Measurements from ENCODE around the gene MYRIP.
"Not testable (repeated sequence)": the region's sequence is repeated elsewhere in the genome, so short reads cannot be mapped to it uniquely, and the experiment has no call there.

MYRIP gene

GRCh38 chr3:40022297-40022827 is 213.0 kb downstream of the MYRIP start:
- Histone ChIP-seq H3K27ac (ENCODE audit: low read length) (no peak overlapping the region), H3K4me3 (ENCODE audit: low read length) (no peak overlapping the region), H3K4me1 (ENCODE audit: control insufficient read depth, insufficient read depth, low read length) (no peaks in the 10 kb centered on the region), H3K36me3 (ENCODE audit: control insufficient read depth, insufficient read depth, low read length) (no peaks in the 10 kb centered on the region), H3K9me3 (ENCODE audit: control insufficient read depth, insufficient read depth, low read length) (peaks cover 2% of the 10 kb centered on the region), H3K27me3 (ENCODE audit: control insufficient read depth, insufficient read depth, low read length) (no peaks in the 10 kb centered on the region)
- WGBS (ENCODE audit: insufficient coverage, insufficient read length): no CpG with 5 or more reads among the region's 4 CpGs
- DNase-seq (ENCODE audit: low read depth, low spot score): no peak

DNA sequence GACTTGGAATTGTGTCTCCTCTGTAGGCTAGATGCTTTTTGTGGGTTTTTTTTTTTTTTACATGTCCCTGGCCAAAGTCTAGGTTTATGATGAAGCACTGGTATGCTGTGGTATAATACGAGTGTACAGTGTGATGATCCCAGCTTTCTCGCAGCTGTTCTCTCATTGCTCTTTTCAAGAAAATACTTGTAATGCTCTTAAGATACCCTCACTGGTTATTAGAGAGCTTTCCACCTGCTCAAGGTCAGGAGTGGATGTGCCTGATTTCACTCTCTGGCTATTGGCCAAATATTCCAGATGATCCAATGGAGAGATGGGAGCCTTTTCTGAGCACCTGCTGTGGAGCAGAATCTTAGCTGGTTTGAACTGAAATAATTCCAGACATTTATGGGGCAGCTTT is 215.1 kb downstream of the MYRIP start:
- Histone ChIP-seq H3K4me3 (ENCODE audit: low read length) (no peak overlapping the region), H3K4me1 (ENCODE audit: control insufficient read depth, insufficient read depth, low read length) (no peaks in the 10 kb centered on the region), H3K27me3 (ENCODE audit: control insufficient read depth, insufficient read depth, low read length) (no peaks in the 10 kb centered on the region), H3K9me3 (ENCODE audit: control insufficient read depth, insufficient read depth, low read length) (peaks cover 2% of the 10 kb centered on the region), H3K36me3 (ENCODE audit: control insufficient read depth, insufficient read depth, low read length) (no peaks in the 10 kb centered on the region), H3K27ac (ENCODE audit: low read length) (no peak overlapping the region)
- WGBS (ENCODE audit: insufficient coverage, insufficient read length): no CpG with 5 or more reads among the region's 2 CpGs
- no peak for DNase-seq (ENCODE audit: low read depth, low spot score)

- no CpG with 5 or more reads among the region's 9 CpGs for WGBS (ENCODE audit: insufficient coverage, insufficient read length)
- not testable (repeated sequence) for H3K4me1 ChIP-seq (ENCODE audit: control insufficient read depth, insufficient read depth, low read length); H3K9me3 ChIP-seq (ENCODE audit: control insufficient read depth, insufficient read depth, low read length); H3K4me3 ChIP-seq (ENCODE audit: low read length); H3K27ac ChIP-seq (ENCODE audit: low read length); DNase-seq (ENCODE audit: low read depth, low spot score); H3K27me3 ChIP-seq (ENCODE audit: control insufficient read depth, insufficient read depth, low read length); H3K36me3 ChIP-seq (ENCODE audit: control insufficient read depth, insufficient read depth, low read length)
These were observed 216.5 kb downstream of the MYRIP start for GRCh38 chr3:40025892-40026291.

DNA sequence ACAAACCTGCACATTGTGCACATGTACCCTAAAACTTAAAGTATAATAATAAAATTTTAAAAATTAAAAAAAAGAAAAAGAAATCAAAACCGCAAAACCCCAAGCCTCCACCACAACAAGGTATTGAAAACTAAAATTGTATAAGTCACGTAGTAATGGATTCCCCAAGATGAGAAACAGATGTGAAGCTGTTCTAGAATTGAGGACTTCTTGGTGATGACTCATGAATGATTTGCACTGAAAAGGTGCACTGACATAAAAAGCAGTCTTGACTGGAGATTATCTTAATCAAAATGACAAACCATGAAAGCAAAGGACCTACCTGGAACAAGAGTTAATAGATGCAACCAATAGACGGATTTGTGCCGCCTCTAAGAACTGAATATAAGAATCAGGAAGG is 225.8 kb downstream of the MYRIP start:
- Histone ChIP-seq H3K27ac (ENCODE audit: low read length) (no peak overlapping the region), H3K9me3 (ENCODE audit: control insufficient read depth, insufficient read depth, low read length) (no peaks in the 10 kb centered on the region), H3K36me3 (ENCODE audit: control insufficient read depth, insufficient read depth, low read length) (no peaks in the 10 kb centered on the region), H3K4me1 (ENCODE audit: control insufficient read depth, insufficient read depth, low read length) (peaks cover 3% of the 10 kb centered on the region), H3K4me3 (ENCODE audit: low read length) (no peak overlapping the region), H3K27me3 (ENCODE audit: control insufficient read depth, insufficient read depth, low read length) (no peaks in the 10 kb centered on the region)
- no CpG with 5 or more reads among the region's 4 CpGs for WGBS (ENCODE audit: insufficient coverage, insufficient read length)
- DNase-seq (ENCODE audit: low read depth, low spot score): no peak

DNA sequence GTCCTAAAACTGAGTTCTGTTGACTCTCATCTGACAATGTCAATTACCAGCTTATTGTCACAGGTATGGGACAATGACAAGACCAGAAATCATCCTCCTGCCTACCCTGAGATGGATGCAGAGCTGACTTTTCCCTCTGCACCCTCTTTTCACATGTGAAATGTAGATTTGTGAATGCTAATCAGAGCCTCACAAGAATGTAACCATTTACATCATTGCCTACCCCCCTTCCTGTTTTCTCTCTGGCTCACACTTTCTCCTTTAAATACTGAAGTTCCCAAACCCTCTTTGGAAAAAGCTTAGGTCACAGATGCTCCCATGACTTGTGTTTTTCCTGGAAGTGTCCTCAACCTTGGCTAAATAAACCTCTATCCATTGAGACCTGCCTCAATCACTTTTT is 228.2 kb downstream of the MYRIP start:
- Histone ChIP-seq H3K9me3 (ENCODE audit: control insufficient read depth, insufficient read depth, low read length) (no peaks in the 10 kb centered on the region), H3K27ac (ENCODE audit: low read length) (no peak overlapping the region), H3K4me1 (ENCODE audit: control insufficient read depth, insufficient read depth, low read length) (peaks cover 3% of the 10 kb centered on the region), H3K4me3 (ENCODE audit: low read length) (no peak overlapping the region), H3K36me3 (ENCODE audit: control insufficient read depth, insufficient read depth, low read length) (no peaks in the 10 kb centered on the region), H3K27me3 (ENCODE audit: control insufficient read depth, insufficient read depth, low read length) (no peaks in the 10 kb centered on the region)
- DNase-seq (ENCODE audit: low read depth, low spot score): no peak

DNA sequence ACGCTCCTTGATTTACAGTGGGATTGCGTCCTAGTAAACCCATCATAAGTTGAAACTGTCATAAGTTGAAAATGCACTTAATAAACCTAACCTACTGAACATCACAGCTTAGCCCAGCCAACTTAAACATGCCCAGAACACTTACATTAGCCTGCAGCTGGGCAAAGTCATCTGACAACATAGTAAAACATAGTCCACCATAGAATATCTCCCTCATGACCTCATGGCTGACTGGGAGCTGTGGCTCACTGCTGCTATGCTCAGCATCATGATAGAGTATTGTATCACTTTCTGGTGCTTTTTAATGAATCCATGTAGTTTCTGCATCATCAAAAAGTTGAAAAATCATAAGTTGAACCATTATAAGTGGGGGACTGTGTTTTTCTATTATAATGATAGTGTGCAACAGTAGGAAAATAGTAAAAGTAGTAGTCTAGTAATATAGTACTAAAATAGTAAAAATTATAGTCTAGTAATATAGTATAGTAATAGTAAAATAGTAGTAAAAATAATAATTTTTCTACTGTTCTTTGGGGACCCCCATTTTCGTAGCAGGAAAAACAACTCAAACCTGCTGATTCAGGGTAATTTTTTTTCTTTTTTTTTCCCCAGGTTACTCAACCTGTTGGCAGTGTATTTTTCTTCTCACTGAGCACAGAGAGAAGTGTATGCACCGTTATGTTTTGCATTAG is 233.5 kb downstream of the MYRIP start:
- H3K4me3 ChIP-seq (ENCODE audit: low read length): no peak overlapping the region
- no peaks in the 10 kb centered on the region for H3K36me3 ChIP-seq (ENCODE audit: control insufficient read depth, insufficient read depth, low read length)
- no peak for DNase-seq (ENCODE audit: low read depth, low spot score)
- H3K9me3 ChIP-seq (ENCODE audit: control insufficient read depth, insufficient read depth, low read length): no peaks in the 10 kb centered on the region
- WGBS (ENCODE audit: insufficient coverage, insufficient read length): no CpG with 5 or more reads among the region's 4 CpGs
- no peak overlapping the region for H3K27ac ChIP-seq (ENCODE audit: low read length)
- peaks cover 6% of the 10 kb centered on the region for H3K4me1 ChIP-seq (ENCODE audit: control insufficient read depth, insufficient read depth, low read length)
- H3K27me3 ChIP-seq (ENCODE audit: control insufficient read depth, insufficient read depth, low read length): no peaks in the 10 kb centered on the region

GRCh38 chr3:40043444-40043755 is 234.0 kb downstream of the MYRIP start:
- Histone ChIP-seq H3K27me3 (ENCODE audit: control insufficient read depth, insufficient read depth, low read length) (no peaks in the 10 kb centered on the region), H3K9me3 (ENCODE audit: control insufficient read depth, insufficient read depth, low read length) (no peaks in the 10 kb centered on the region), H3K4me1 (ENCODE audit: control insufficient read depth, insufficient read depth, low read length) (peaks cover 6% of the 10 kb centered on the region), H3K36me3 (ENCODE audit: control insufficient read depth, insufficient read depth, low read length) (no peaks in the 10 kb centered on the region), H3K27ac (ENCODE audit: low read length) (no peak overlapping the region), H3K4me3 (ENCODE audit: low read length) (no peak overlapping the region)
- no peak for DNase-seq (ENCODE audit: low read depth, low spot score)
- WGBS (ENCODE audit: insufficient coverage, insufficient read length): no CpG with 5 or more reads among the region's 1 CpG

- no peak overlapping the region for H3K4me3 ChIP-seq (ENCODE audit: low read length)
- H3K27me3 ChIP-seq (ENCODE audit: control insufficient read depth, insufficient read depth, low read length): no peaks in the 10 kb centered on the region
- WGBS (ENCODE audit: insufficient coverage, insufficient read length): no CpG with 5 or more reads among the region's 5 CpGs
- H3K27ac ChIP-seq (ENCODE audit: low read length): no peak overlapping the region
- DNase-seq (ENCODE audit: low read depth, low spot score): no peak
- no peaks in the 10 kb centered on the region for H3K36me3 ChIP-seq (ENCODE audit: control insufficient read depth, insufficient read depth, low read length)
- H3K4me1 ChIP-seq (ENCODE audit: control insufficient read depth, insufficient read depth, low read length): peaks cover 2% of the 10 kb centered on the region; the same call in 1 of the 2 replicates
- H3K9me3 ChIP-seq (ENCODE audit: control insufficient read depth, insufficient read depth, low read length): no peaks in the 10 kb centered on the region
These were observed 235.1 kb downstream of the MYRIP start for GRCh38 chr3:40044487-40044886.

DNA sequence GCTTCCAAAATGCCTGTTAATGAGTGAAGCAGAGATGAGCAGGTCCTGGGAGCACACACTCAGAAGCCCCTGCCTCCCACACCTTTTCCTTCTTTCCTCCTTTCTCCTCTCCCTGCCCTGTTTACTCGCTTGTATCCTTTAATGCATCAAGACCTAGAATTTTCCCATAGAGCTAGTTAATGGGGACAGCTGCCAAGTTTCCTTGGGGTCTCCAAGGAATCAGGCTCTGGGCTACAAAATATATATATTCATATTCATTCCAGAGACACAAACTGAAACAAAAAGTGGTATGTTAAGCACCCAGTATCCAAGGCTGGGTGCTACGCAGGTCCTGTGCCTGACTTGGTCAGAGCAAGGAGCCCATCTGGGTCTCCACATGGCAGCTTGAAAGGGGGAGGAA is 235.6 kb downstream of the MYRIP start:
- Histone ChIP-seq H3K4me1 (ENCODE audit: control insufficient read depth, insufficient read depth, low read length) (peaks cover 2% of the 10 kb centered on the region; the same call in 1 of the 2 replicates), H3K27me3 (ENCODE audit: control insufficient read depth, insufficient read depth, low read length) (no peaks in the 10 kb centered on the region), H3K9me3 (ENCODE audit: control insufficient read depth, insufficient read depth, low read length) (no peaks in the 10 kb centered on the region), H3K27ac (ENCODE audit: low read length) (no peak overlapping the region), H3K36me3 (ENCODE audit: control insufficient read depth, insufficient read depth, low read length) (no peaks in the 10 kb centered on the region), H3K4me3 (ENCODE audit: low read length) (no peak overlapping the region)
- WGBS (ENCODE audit: insufficient coverage, insufficient read length): no CpG with 5 or more reads among the region's 2 CpGs
- no peak for DNase-seq (ENCODE audit: low read depth, low spot score)

GRCh38 chr3:40046149-40046548 is 236.7 kb downstream of the MYRIP start:
- WGBS (ENCODE audit: insufficient coverage, insufficient read length): no CpG with 5 or more reads among the region's 4 CpGs
- DNase-seq (ENCODE audit: low read depth, low spot score): no peak
- Histone ChIP-seq H3K4me3 (ENCODE audit: low read length) (no peak overlapping the region), H3K9me3 (ENCODE audit: control insufficient read depth, insufficient read depth, low read length) (no peaks in the 10 kb centered on the region), H3K4me1 (ENCODE audit: control insufficient read depth, insufficient read depth, low read length) (peaks cover 2% of the 10 kb centered on the region; the same call in 1 of the 2 replicates), H3K27ac (ENCODE audit: low read length) (no peak overlapping the region), H3K27me3 (ENCODE audit: control insufficient read depth, insufficient read depth, low read length) (no peaks in the 10 kb centered on the region), H3K36me3 (ENCODE audit: control insufficient read depth, insufficient read depth, low read length) (no peaks in the 10 kb centered on the region)

GRCh38 chr3:40047406-40047805 is 238.0 kb downstream of the MYRIP start:
- Histone ChIP-seq H3K27me3 (ENCODE audit: control insufficient read depth, insufficient read depth, low read length) (no peaks in the 10 kb centered on the region), H3K36me3 (ENCODE audit: control insufficient read depth, insufficient read depth, low read length) (no peaks in the 10 kb centered on the region), H3K4me3 (ENCODE audit: low read length) (no peak overlapping the region), H3K27ac (ENCODE audit: low read length) (no peak overlapping the region), H3K9me3 (ENCODE audit: control insufficient read depth, insufficient read depth, low read length) (no peaks in the 10 kb centered on the region), H3K4me1 (ENCODE audit: control insufficient read depth, insufficient read depth, low read length) (peaks cover 2% of the 10 kb centered on the region; the same call in 1 of the 2 replicates)
- DNase-seq (ENCODE audit: low read depth, low spot score): no peak
- WGBS (ENCODE audit: insufficient coverage, insufficient read length): no CpG with 5 or more reads among the region's 2 CpGs

Data from iPS DF 6.9 (cell line).